HG03097 (cell line): ENCODE results near the gene CRYBA1.

ENCODE experiments used
- ATAC-seq: cut with Tn5 transposase; IDR thresholded peaks from one replicate; pipeline ENCODE4 v1.9.1; 2021; ENCODE audit not compliant: unreplicated experiment, low FRiP score

Gene CRYBA1

GRCh38 chr17:29278692-29279091 is 32.0 kb downstream of the CRYBA1 start:
- no peak for ATAC-seq

GRCh38 chr17:29279397-29280070 is 32.9 kb downstream of the CRYBA1 start:
- no peak for ATAC-seq

- no peak for ATAC-seq
Measured at GRCh38 chr17:29283496-29283895, 36.8 kb downstream of the CRYBA1 start.

DNA sequence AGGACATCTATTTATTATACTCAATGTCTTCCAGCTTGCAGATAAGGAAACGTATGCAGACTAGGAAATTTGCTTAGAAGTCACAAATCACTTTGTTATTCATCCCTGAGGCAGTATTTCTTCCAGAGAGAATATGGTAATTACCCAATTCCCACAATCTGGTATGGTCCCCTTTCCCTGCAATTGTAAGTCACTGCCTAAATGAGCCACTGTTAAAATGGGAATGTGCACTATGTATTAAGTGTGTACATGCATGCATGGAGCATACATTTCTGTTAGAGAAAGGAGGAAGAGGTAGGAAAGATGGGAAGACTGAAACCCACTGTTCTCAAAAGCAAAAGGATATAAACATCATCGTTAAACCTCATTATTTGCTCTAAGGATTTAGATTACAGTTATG is 37.3 kb downstream of the CRYBA1 start:
- ATAC-seq: no peak

GRCh38 chr17:29289852-29290251 is 43.2 kb downstream of the CRYBA1 start:
- no peak for ATAC-seq

- no peak for ATAC-seq
Measured at GRCh38 chr17:29291163-29291752, 44.6 kb downstream of the CRYBA1 start.

DNA sequence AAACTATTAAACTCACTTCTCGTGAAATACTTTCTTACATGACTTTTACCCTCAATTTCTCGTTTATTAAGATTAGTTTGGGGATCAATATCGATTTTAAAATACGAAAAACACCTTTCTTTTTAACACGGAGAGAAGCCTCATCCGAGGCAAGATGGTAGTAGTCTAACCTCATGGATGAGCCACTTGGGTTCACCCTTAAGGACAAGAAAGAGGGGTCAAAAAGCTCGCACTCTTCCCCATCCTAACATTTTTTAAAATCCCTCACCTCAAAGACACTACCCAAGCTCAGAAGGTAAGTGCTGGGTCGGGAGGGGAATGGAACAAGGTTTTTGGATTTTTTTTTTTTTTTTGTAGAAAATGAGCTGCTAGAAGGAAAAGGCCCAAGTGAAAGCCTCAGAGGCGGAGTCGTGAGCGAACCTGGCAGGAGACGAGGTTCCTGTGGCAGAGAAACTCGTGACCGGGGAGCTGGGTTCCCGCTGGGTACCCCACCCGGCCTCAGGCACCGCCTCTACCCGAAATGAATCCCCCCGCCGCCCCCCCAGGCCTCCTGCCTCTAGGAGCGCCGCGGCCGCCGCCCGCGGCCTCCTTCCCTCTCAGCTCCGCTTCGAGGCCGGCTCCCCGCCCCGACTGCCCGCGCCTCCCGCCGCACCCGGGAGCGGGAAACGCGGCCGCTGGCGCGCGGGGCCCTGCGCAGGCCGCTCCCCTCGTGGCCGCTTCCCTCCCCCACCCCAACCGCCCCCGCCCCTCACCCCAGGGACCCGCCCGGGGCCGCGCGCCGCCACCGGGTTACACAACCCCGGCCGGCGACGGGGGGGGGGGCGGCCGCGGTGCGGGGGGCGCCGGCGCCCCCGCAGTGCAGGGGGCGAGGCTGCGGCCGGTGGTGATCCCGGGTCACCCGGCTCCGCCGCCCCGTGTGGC is 45.7 kb downstream of the CRYBA1 start:
- ATAC-seq: no peak

GRCh38 chr17:29292992-29293889 is 46.6 kb downstream of the CRYBA1 start:
- ATAC-seq: peak; percentile 10

- peak; percentile 80 for ATAC-seq
Measured at GRCh38 chr17:29293890-29294579, 47.4 kb downstream of the CRYBA1 start, which contains the start of gene NUFIP2. NUFIP2 (minus strand) TSS chr17:29294148; CDS start chr17:29294059, 89 bp downstream.

GRCh38 chr17:29294580-29294900 is 47.9 kb downstream of the CRYBA1 start:
- no peak for ATAC-seq

DNA sequence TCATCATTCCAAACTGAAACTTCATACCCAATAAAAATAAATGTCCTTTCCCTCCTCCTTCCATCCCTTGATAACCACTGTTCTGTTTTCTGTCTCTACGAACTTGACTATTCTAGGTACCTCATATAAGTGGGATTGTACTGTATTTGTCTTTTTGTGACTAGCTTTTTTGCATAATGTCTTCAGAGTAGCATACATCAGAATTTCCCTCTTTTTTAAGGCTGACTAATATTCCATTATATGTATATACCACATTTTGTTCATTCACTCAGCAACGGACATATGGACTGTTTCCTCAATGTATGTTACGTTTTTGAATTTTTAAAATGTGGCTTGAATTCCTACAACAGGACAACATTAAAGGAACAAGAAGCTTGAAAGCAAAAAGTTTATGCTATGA is 48.8 kb downstream of the CRYBA1 start:
- no peak for ATAC-seq

- ATAC-seq: no peak
Measured at GRCh38 chr17:29299031-29299430, 52.4 kb downstream of the CRYBA1 start.

DNA sequence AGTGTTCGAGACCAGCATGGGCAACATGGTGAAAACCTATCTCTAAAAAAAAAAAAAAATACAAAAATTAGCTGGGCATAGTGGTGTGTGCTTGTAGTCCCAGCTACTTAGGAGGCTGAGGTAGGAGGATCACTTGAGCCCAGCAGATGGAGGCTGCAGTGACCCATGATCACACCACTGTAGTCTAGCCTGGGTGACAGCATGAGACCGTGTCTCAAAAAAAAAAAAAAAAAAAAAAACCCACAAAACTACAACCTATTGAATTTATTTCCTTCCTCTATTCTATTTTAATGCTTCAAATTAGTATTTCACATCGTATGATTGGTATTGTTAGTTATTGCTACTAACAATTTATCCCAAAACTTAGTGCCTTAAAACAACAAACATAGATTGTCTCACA is 56.7 kb downstream of the CRYBA1 start:
- ATAC-seq: no peak
